ENCODE data around the gene AP2B1. TPM values are rescaled to one million over a fixed set of nuclear protein-coding genes. Genes with fewer than 3 reads are reported as not detected.
A peak's percentile ranks its signal among the peaks of the same experiment; 100 is the strongest.

Gene AP2B1
- total RNA-seq, 1 experiment from 2014 or later, result 195 TPM

DNA sequence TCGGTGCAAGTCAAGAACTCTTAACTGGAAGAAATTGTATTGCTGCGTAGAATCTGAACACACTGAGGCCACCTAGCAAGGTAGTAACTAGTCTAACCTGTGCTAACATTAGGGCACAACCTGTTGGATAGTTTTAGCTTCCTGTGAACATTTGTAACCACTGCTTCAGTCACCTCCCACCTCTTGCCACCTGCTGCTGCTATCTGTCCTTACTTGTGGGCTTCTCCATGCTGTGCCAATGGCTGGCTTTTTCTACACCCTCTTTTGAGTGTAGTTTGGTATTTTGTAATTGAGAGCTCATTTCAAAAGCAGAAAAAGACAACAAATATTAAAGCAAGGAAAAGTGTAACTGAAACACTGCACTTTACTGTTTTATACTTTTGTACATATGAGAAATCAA, 136.6 kb downstream of the AP2B1 start (continued):
- TF ChIP-seq FOXK1 (CRISPR knock-in tag; IDR thresholded peaks at IDR 0.05) (no peak), ZNF263 (CRISPR knock-in tag; IDR thresholded peaks at IDR 0.05; ENCODE audit: low read depth) (no peak), ETV6 (CRISPR knock-in tag; IDR thresholded peaks at IDR 0.05) (no peak), TP53 (CRISPR knock-in tag; IDR thresholded peaks at IDR 0.05) (no peak), NR3C1 (CRISPR knock-in tag; conservative IDR thresholded peaks at IDR 0.05; ENCODE audit: low read depth) (no peak)
- TF ChIP-seq, protein P1, sequence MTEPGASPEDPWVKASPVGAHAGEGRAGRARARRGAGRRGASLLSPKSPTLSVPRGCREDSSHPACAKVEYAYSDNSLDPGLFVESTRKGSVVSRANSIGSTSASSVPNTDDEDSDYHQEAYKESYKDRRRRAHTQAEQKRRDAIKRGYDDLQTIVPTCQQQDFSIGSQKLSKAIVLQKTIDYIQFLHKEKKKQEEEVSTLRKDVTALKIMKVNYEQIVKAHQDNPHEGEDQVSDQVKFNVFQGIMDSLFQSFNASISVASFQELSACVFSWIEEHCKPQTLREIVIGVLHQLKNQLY (CRISPR knock-in tag; IDR thresholded peaks at IDR 0.05), result no peak
- TF ChIP-seq, protein P2, sequence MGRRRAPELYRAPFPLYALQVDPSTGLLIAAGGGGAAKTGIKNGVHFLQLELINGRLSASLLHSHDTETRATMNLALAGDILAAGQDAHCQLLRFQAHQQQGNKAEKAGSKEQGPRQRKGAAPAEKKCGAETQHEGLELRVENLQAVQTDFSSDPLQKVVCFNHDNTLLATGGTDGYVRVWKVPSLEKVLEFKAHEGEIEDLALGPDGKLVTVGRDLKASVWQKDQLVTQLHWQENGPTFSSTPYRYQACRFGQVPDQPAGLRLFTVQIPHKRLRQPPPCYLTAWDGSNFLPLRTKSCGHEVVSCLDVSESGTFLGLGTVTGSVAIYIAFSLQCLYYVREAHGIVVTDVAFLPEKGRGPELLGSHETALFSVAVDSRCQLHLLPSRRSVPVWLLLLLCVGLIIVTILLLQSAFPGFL (CRISPR knock-in tag; IDR thresholded peaks at IDR 0.05; ENCODE audit: borderline replicate concordance), result no peak
- TF ChIP-seq, protein P3, sequence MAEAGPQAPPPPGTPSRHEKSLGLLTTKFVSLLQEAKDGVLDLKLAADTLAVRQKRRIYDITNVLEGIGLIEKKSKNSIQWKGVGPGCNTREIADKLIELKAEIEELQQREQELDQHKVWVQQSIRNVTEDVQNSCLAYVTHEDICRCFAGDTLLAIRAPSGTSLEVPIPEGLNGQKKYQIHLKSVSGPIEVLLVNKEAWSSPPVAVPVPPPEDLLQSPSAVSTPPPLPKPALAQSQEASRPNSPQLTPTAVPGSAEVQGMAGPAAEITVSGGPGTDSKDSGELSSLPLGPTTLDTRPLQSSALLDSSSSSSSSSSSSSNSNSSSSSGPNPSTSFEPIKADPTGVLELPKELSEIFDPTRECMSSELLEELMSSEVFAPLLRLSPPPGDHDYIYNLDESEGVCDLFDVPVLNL (CRISPR knock-in tag; IDR thresholded peaks at IDR 0.05; ENCODE audit: borderline replicate concordance, low read depth), result no peak
- TF ChIP-seq, protein P4, sequence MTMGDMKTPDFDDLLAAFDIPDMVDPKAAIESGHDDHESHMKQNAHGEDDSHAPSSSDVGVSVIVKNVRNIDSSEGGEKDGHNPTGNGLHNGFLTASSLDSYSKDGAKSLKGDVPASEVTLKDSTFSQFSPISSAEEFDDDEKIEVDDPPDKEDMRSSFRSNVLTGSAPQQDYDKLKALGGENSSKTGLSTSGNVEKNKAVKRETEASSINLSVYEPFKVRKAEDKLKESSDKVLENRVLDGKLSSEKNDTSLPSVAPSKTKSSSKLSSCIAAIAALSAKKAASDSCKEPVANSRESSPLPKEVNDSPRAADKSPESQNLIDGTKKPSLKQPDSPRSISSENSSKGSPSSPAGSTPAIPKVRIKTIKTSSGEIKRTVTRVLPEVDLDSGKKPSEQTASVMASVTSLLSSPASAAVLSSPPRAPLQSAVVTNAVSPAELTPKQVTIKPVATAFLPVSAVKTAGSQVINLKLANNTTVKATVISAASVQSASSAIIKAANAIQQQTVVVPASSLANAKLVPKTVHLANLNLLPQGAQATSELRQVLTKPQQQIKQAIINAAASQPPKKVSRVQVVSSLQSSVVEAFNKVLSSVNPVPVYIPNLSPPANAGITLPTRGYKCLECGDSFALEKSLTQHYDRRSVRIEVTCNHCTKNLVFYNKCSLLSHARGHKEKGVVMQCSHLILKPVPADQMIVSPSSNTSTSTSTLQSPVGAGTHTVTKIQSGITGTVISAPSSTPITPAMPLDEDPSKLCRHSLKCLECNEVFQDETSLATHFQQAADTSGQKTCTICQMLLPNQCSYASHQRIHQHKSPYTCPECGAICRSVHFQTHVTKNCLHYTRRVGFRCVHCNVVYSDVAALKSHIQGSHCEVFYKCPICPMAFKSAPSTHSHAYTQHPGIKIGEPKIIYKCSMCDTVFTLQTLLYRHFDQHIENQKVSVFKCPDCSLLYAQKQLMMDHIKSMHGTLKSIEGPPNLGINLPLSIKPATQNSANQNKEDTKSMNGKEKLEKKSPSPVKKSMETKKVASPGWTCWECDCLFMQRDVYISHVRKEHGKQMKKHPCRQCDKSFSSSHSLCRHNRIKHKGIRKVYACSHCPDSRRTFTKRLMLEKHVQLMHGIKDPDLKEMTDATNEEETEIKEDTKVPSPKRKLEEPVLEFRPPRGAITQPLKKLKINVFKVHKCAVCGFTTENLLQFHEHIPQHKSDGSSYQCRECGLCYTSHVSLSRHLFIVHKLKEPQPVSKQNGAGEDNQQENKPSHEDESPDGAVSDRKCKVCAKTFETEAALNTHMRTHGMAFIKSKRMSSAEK (CRISPR knock-in tag; IDR thresholded peaks at IDR 0.05; ENCODE audit: borderline replicate concordance), result no peak

DNA sequence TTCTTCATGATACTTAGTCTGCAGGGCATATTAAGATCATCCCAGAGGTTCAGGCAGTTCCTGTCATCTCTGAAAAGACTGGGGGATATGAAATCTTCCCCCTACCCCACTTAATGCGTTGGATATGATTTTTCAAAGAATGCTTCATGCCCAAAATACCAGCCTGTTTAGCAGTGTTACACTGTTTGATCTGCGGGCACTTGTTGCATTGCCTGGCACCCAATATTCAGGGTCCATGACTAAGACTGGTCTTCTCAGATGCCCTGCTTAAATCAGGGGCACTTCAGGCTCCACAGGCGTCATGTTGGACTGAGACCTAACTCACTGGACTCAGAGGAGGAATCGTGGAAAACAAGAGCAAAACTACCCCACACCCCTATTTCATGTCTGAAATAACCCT, 137.9 kb downstream of the AP2B1 start:
- POLR2A ChIA-PET, result no interaction called here
- TF ChIP-seq TEAD1 (CRISPR knock-in tag; IDR thresholded peaks at IDR 0.05) (no peak), JUN (CRISPR knock-in tag; IDR thresholded peaks at IDR 0.05) (no peak), PRRX2 (CRISPR knock-in tag; IDR thresholded peaks at IDR 0.05) (no peak)
- TF ChIP-seq, protein P1 (CRISPR knock-in tag; IDR thresholded peaks at IDR 0.05), result no peak
- TF ChIP-seq, protein P5, sequence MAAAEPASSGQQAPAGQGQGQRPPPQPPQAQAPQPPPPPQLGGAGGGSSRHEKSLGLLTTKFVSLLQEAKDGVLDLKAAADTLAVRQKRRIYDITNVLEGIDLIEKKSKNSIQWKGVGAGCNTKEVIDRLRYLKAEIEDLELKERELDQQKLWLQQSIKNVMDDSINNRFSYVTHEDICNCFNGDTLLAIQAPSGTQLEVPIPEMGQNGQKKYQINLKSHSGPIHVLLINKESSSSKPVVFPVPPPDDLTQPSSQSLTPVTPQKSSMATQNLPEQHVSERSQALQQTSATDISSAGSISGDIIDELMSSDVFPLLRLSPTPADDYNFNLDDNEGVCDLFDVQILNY (CRISPR knock-in tag; IDR thresholded peaks at IDR 0.05), result no peak
- H3K4me3 Mint-ChIP-seq, result no peak overlapping the region
- H3K4me1 Mint-ChIP-seq, result peaks cover 37% of the 10 kb centered on the region
- peaks cover 26% of the 10 kb centered on the region for H3K36me3 Mint-ChIP-seq
- CTCF ChIA-PET, result interaction anchor here (1.9 to 2.3 kb wide), 2 partner anchors 22 to 39 kb away, joined by 5 to 11 read pairs; no protein-coding TSS in a partner anchor
- no peak for DNase-seq (ENCODE audit: low spot score)
- no peak for ATAC-seq
- peaks cover 5% of the 10 kb centered on the region for H3K27me3 Mint-ChIP-seq (ENCODE audit: low read depth)
- no peak overlapping the region for H3K27ac Mint-ChIP-seq
- no peaks in the 10 kb centered on the region for H3K9me3 Mint-ChIP-seq

DNA sequence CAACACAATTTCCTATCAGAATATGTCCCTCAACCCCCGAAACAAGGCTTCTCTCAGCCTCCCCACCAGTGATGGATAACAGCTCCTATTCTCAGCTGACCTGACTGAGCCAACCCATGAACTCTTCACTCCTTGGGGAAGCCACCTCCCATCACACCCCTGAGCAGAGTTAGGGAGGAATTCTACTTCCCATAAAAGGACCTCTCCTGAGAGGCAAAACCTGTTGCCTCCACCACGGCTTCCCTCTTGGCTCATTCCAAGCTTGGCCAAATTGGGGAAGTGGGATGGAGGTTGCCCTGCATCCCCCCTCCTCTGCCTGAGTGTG, 138.6 kb downstream of the AP2B1 start:
- ATAC-seq (peak; percentile 25; the same call in 1 of the 2 replicates), DNase-seq (ENCODE audit: low spot score) (no peak)
- Mint-ChIP-seq H3K4me3 (no peak overlapping the region), H3K27me3 (ENCODE audit: low read depth) (peaks cover 12% of the 10 kb centered on the region), H3K9me3 (no peaks in the 10 kb centered on the region), H3K27ac (no peak overlapping the region), H3K4me1 (peaks cover 42% of the 10 kb centered on the region), H3K36me3 (peaks cover 26% of the 10 kb centered on the region)
- POLR2A ChIA-PET, result no interaction called here
- TF ChIP-seq ZNF138 (CRISPR knock-in tag; conservative IDR thresholded peaks at IDR 0.05) (no peak), CREM (CRISPR knock-in tag; IDR thresholded peaks at IDR 0.05) (no peak), MXD4 (CRISPR knock-in tag; IDR thresholded peaks at IDR 0.05; ENCODE audit: borderline replicate concordance) (no peak), ZNF416 (CRISPR knock-in tag; IDR thresholded peaks at IDR 0.05) (no peak)
- CTCF ChIA-PET, result interaction anchor here (1.2 to 8.1 kb wide), 3 partner anchors 22 to 112 kb away, joined by 5 to 85 read pairs (median 11); no protein-coding TSS in a partner anchor
